Measurements from ENCODE around the gene PJA2. TPM values are rescaled to one million over a fixed set of nuclear protein-coding genes. Genes with fewer than 3 reads are reported as not detected.

The PJA2 gene
- total and polyA plus RNA-seq, 2 donors (not counting 3 experiments of a cell fraction or from before 2014, with no cell fraction given), result 24.4 to 64.9 TPM

- peaks cover 18% of the 10 kb centered on the region for H3K4me1 ChIP-seq (ENCODE audit: control insufficient read depth, extremely low read depth, insufficient read depth, low read length)
- H3K36me3 ChIP-seq (ENCODE audit: control insufficient read depth in 2 of 2, extremely low read depth in 1 of 2, insufficient read depth in 2 of 2, low read length in 2 of 2), result no peaks in the 10 kb centered on the region
- TF ChIP-seq POLR2A (IDR thresholded peaks at IDR 0.05; ENCODE audit: low read depth, low read length) (peak; percentile 87), GATA2 (IDR thresholded peaks at IDR 0.05; ENCODE audit: insufficient read depth, insufficient read length, low read depth, low read length) (peak; percentile 32), MYC (IDR thresholded peaks at IDR 0.05; ENCODE audit: low read depth, low read length) (no peak)
- H3K27ac ChIP-seq (ENCODE audit: insufficient read depth, low read depth, low read length), result peak overlapping the region; percentile 97
- CTCF ChIA-PET, result no interaction called here
- H3K27me3 ChIP-seq (ENCODE audit: control insufficient read depth in 2 of 2, insufficient read depth in 2 of 2, low read length in 2 of 2), result no peaks in the 10 kb centered on the region
- H3K9me1 ChIP-seq (replicated peaks; ENCODE audit: control insufficient read depth, extremely low read depth, insufficient read depth, low read length), result no peaks in the 10 kb centered on the region
- no peak for DNase-seq (ENCODE audit: low read depth, low spot score)
- no peaks in the 10 kb centered on the region for H4K20me1 ChIP-seq (replicated peaks; ENCODE audit: control insufficient read depth, extremely low read depth, insufficient read depth, low read length)
- dilution Hi-C loops (cut with MboI; ENCODE audit: extremely low pct_ligation_motif_present, low sequenced_read_pairs), result no loop called here
- peak overlapping the region; percentile 44 for H2AFZ ChIP-seq (ENCODE audit: low read depth, low read length)
- peak overlapping the region; percentile 84 for H3K4me2 ChIP-seq (ENCODE audit: insufficient read depth, low read length)
- no peak for FAIRE-seq
- peak overlapping the region; percentile 97 for H3K9ac ChIP-seq (replicated peaks; ENCODE audit: extremely low read depth, insufficient read depth, low read length)
- H3K9me3 ChIP-seq (replicated peaks; ENCODE audit: control insufficient read depth, insufficient read depth, low read length), result no peaks in the 10 kb centered on the region
- H3K4me3 ChIP-seq (replicated peaks in 1 of 3; ENCODE audit: insufficient read depth in 1 of 3, low read depth in 1 of 3, low read length in 3 of 3), result peak overlapping the region; percentile 29 to 81 (median 36)
- intact Hi-C loops (cut with micrococcal nuclease), result loop anchor here (1.0 to 10.0 kb wide), 11 partner anchors 45 to 768 kb away; partner anchors contain the start of gene MAN2A1
- POLR2A ChIA-PET, result interaction anchor here (0.7 to 1.1 kb wide), 3 partner anchors 56 to 333 kb away, joined by 3 to 4 read pairs (median 4); no protein-coding TSS in a partner anchor
- TSS peak; percentile 89 for BruUV-seq (replicated peaks)
- H3K79me2 ChIP-seq (ENCODE audit: control insufficient read depth, insufficient read depth, low read length), result peaks cover 34% of the 10 kb centered on the region
Measured at GRCh38 chr5:109410389-109411148, 795 bp upstream of the PJA2 start.

GRCh38 chr5:109408991-109409843 is 557 bp downstream of the PJA2 start:
- peak overlapping the region; percentile 47 to 97 (median 88) for H3K4me3 ChIP-seq (replicated peaks in 1 of 3; ENCODE audit: insufficient read depth in 1 of 3, low read depth in 1 of 3, low read length in 3 of 3)
- dilution Hi-C loops (cut with MboI; ENCODE audit: extremely low pct_ligation_motif_present, low sequenced_read_pairs), result no loop called here
- TF ChIP-seq MYC (IDR thresholded peaks at IDR 0.05; ENCODE audit: low read depth, low read length), result no peak
- no peak for TF ChIP-seq FOS (IDR thresholded peaks at IDR 0.05; ENCODE audit: borderline replicate concordance, insufficient read depth, low read length)
- TF ChIP-seq CTCF (IDR thresholded peaks at IDR 0.05; ENCODE audit: extremely low read depth in 1 of 2, insufficient read depth in 1 of 2, low read depth in 1 of 2, low read length in 2 of 2), result no peak
- TF ChIP-seq POLR2AphosphoS5 (IDR thresholded peaks at IDR 0.05; ENCODE audit: insufficient read depth, low read depth, low read length), result no peak
- TF ChIP-seq MAX (IDR thresholded peaks at IDR 0.05; ENCODE audit: insufficient read depth, insufficient read length), result no peak
- no peak for TF ChIP-seq EZH2 (IDR thresholded peaks at IDR 0.05; ENCODE audit: borderline replicate concordance, low read depth, low read length, severe bottlenecking)
- no peak for TF ChIP-seq POLR2A (IDR thresholded peaks at IDR 0.05; ENCODE audit: low read depth, low read length)
- TF ChIP-seq JUN (IDR thresholded peaks at IDR 0.05; ENCODE audit: borderline replicate concordance, insufficient read depth, insufficient read length, low read depth), result no peak
- no peak for TF ChIP-seq GATA2 (IDR thresholded peaks at IDR 0.05; ENCODE audit: insufficient read depth, insufficient read length, low read depth, low read length)
- POLR2A ChIA-PET, result interaction anchor here (0.7 to 1.1 kb wide), 3 partner anchors 42 to 334 kb away, joined by 3 to 4 read pairs (median 3); no protein-coding TSS in a partner anchor
- no peaks in the 10 kb centered on the region for H3K9me1 ChIP-seq (replicated peaks; ENCODE audit: control insufficient read depth, extremely low read depth, insufficient read depth, low read length)
- peak; percentile 67 for FAIRE-seq
- peaks cover 48% of the 10 kb centered on the region for H3K79me2 ChIP-seq (ENCODE audit: control insufficient read depth, insufficient read depth, low read length)
- H2AFZ ChIP-seq (ENCODE audit: low read depth, low read length), result peak overlapping the region; percentile 23
- no peaks in the 10 kb centered on the region for H3K27me3 ChIP-seq (ENCODE audit: control insufficient read depth in 2 of 2, insufficient read depth in 2 of 2, low read length in 2 of 2)
- intact Hi-C loops (cut with micrococcal nuclease), result loop anchor here (5.0 kb wide), 1 partner anchor 82 kb away; no protein-coding TSS in a partner anchor
- H3K9me3 ChIP-seq (replicated peaks; ENCODE audit: control insufficient read depth, insufficient read depth, low read length), result no peaks in the 10 kb centered on the region
- CTCF ChIA-PET, result interaction anchor here (1.1 to 1.5 kb wide), 2 partner anchors 15 to 728 kb away, joined by 4 read pairs; no protein-coding TSS in a partner anchor
- peak; percentile 74 for DNase-seq (ENCODE audit: low read depth, low spot score)
- H3K4me2 ChIP-seq (ENCODE audit: insufficient read depth, low read length), result peak overlapping the region; percentile 95
- H4K20me1 ChIP-seq (replicated peaks; ENCODE audit: control insufficient read depth, extremely low read depth, insufficient read depth, low read length), result no peaks in the 10 kb centered on the region
- H3K4me1 ChIP-seq (ENCODE audit: control insufficient read depth, extremely low read depth, insufficient read depth, low read length), result peaks cover 18% of the 10 kb centered on the region
- H3K27ac ChIP-seq (ENCODE audit: insufficient read depth, low read depth, low read length), result peak overlapping the region; percentile 73
- H3K9ac ChIP-seq (replicated peaks; ENCODE audit: extremely low read depth, insufficient read depth, low read length), result peak overlapping the region; percentile 94
- TSS peak; percentile 35 for BruUV-seq (replicated peaks)
- H3K36me3 ChIP-seq (ENCODE audit: control insufficient read depth in 2 of 2, extremely low read depth in 1 of 2, insufficient read depth in 2 of 2, low read length in 2 of 2), result no peaks in the 10 kb centered on the region

Measured in endothelial cell of umbilical vein (primary cell).